Fibroblast of lung (primary cell): ENCODE results near the gene OPN1SW.

ENCODE experiments used
- EZH2 ChIP-seq: IDR thresholded peaks from 2 replicates; pipeline ENCODE4 v1.5.1; 2012; ENCODE audit warnings: low read length, control low read depth, mild to moderate bottlenecking; ENCODE audit errors: missing control alignments
- TF ChIP-seq, protein P1 (sequence below), 2 donors: IDR thresholded peaks in 1 of 2; conservative IDR thresholded peaks in 1 of 2; 1 replicate in 1 of 2; 2 replicates in 1 of 2; pipeline ENCODE4 v1.5.1; 2011 to 2012; ENCODE audit warnings: low read length in 2 of 2, control low read depth in 1 of 2, inconsistent platforms in 1 of 2, low read depth in 1 of 2, mild to moderate bottlenecking in 1 of 2

DNA sequence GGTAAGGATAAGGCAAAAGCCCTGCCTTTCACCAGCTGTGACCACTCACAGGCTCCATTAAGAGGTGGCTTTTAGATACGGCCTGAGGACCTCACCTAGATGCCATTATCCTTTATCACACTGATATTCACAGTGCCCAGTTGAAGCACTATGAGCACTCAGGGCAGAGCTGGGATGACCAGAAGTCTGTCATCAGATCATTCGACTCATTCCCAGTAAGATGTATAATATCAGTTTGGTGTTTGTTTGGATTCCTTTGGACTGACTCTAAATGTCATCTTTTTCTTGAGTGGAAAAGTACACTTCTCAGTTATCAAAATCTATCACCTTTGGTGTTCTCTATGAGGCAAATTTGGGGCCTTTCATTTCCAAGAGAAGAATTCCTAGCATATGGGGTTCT, 34.9 kb upstream of the OPN1SW start:
- TF ChIP-seq, protein P1, sequence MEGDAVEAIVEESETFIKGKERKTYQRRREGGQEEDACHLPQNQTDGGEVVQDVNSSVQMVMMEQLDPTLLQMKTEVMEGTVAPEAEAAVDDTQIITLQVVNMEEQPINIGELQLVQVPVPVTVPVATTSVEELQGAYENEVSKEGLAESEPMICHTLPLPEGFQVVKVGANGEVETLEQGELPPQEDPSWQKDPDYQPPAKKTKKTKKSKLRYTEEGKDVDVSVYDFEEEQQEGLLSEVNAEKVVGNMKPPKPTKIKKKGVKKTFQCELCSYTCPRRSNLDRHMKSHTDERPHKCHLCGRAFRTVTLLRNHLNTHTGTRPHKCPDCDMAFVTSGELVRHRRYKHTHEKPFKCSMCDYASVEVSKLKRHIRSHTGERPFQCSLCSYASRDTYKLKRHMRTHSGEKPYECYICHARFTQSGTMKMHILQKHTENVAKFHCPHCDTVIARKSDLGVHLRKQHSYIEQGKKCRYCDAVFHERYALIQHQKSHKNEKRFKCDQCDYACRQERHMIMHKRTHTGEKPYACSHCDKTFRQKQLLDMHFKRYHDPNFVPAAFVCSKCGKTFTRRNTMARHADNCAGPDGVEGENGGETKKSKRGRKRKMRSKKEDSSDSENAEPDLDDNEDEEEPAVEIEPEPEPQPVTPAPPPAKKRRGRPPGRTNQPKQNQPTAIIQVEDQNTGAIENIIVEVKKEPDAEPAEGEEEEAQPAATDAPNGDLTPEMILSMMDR (conservative IDR thresholded peaks at IDR 0.05 in 1 of 2, IDR thresholded peaks at IDR 0.05 in 1 of 2; ENCODE audit: low read depth in 1 of 2, low read length in 2 of 2), result no peak
- TF ChIP-seq EZH2, result no peak
